GM12878 (cell line): ENCODE results near the gene HES2. TPM values are rescaled to one million over a fixed set of nuclear protein-coding genes. Genes with fewer than 3 reads are reported as not detected.
A peak's percentile ranks its signal among the peaks of the same experiment; 100 is the strongest.

Experiments used
- ATAC-seq: fragments of 200-7000 bp; cut with Tn5 transposase; 3 replicates; pipeline ENCODE4 v1.9.1; 2020; ENCODE audit warnings: mild to moderate bottlenecking, moderate library complexity
- BruUV-seq: library from RNA; stranded (reverse); fragments of 400-500 nt; replicated peaks from 2 replicates; lab custom pipeline; 2021; lab: Mats Ljungman, UMichigan
- CTCF ChIA-PET: fragments of 300-600 bp; sonication (Branson Sonifier 250); formaldehyde crosslinking; extraction: SDS; loops from one replicate; lab custom pipeline; 2021; ENCODE audit warnings: inconsistent platforms; lab: Yijun Ruan, JAX
- POLR2A ChIA-PET: fragments of 350-600 bp; formaldehyde crosslinking; extraction: SDS; loops from one replicate; lab custom pipeline; 2021; ENCODE audit warnings: inconsistent platforms; lab: Charles Lee
- RAD21 ChIA-PET: fragments of 300-600 bp; sonication (Branson Sonifier 250); formaldehyde crosslinking; loops from one replicate; lab custom pipeline; 2023; ENCODE audit warnings: antibody characterized with exemption; ENCODE audit not compliant: unreplicated experiment; lab: Charles Lee
- SMC1A ChIA-PET: fragments of 300-600 bp; sonication (Branson Sonifier 250); formaldehyde crosslinking; loops from one replicate; lab custom pipeline; 2023; ENCODE audit not compliant: unreplicated experiment, uncharacterized antibody; lab: Charles Lee
- DNase-seq: peaks from one replicate; pipeline ENCODE4 v3.0.0-alpha.2; 2011; ENCODE audit warnings: low read depth, low spot score
- FAIRE-seq: peaks from 3 replicates; lab custom pipeline; 2011; peaks lifted over from hg19 to GRCh38; lab: Jason Lieb, UNC
- H2AFZ ChIP-seq: 2 replicates; pipeline ENCODE4 v1.6.0; 2011; ENCODE audit warnings: low read depth, low read length, control low read depth; ENCODE audit not compliant: control insufficient read depth
- H3K27ac ChIP-seq: 2 replicates; pipeline ENCODE4 v1.5.1; 2011; ENCODE audit warnings: control low read depth; ENCODE audit not compliant: control insufficient read depth, insufficient read depth
- H3K27me3 ChIP-seq, 2 experiments: replicated peaks in 1 of 2; 2 replicates each; pipeline versions ENCODE4 v1.6.0 to v1.6.1; 2011; ENCODE audit warnings: low read length in 1 of 2; ENCODE audit not compliant: control insufficient read depth in 2 of 2, insufficient read depth in 2 of 2
- H3K36me3 ChIP-seq, 2 experiments: 2 replicates each; pipeline ENCODE4 v1.5.1; 2011; ENCODE audit warnings: low read length in 1 of 2; ENCODE audit not compliant: control insufficient read depth in 2 of 2, insufficient read depth in 2 of 2
- H3K4me1 ChIP-seq: 2 replicates; pipeline ENCODE4 v1.6.1; 2011; ENCODE audit warnings: mild to moderate bottlenecking, low read length, moderate library complexity, mixed read lengths; ENCODE audit not compliant: control insufficient read depth, insufficient read depth
- H3K4me2 ChIP-seq: 2 replicates; pipeline ENCODE4 v1.6.0; 2011; ENCODE audit warnings: control low read depth; ENCODE audit not compliant: control insufficient read depth, insufficient read depth
- H3K4me3 ChIP-seq: fragments of 200-600 bp; sonication (generic); 2 replicates; pipeline ENCODE4 v1.5.1; 2016
- H3K79me2 ChIP-seq: 2 replicates; pipeline ENCODE4 v1.6.0; 2011; ENCODE audit warnings: low read length; ENCODE audit not compliant: control insufficient read depth, insufficient read depth
- H3K9ac ChIP-seq: 2 replicates; pipeline ENCODE4 v1.8.0; 2011; ENCODE audit warnings: low read length, control low read depth, mixed read lengths; ENCODE audit not compliant: control insufficient read depth, insufficient read depth
- H3K9me3 ChIP-seq: replicated peaks from 3 replicates; pipeline ENCODE4 v1.5.1; 2011; ENCODE audit warnings: mild to moderate bottlenecking, low read length; ENCODE audit not compliant: control insufficient read depth, insufficient read depth
- H4K20me1 ChIP-seq: 2 replicates; pipeline ENCODE4 v1.6.0; 2011; ENCODE audit not compliant: control insufficient read depth, insufficient read depth
- BHLHE40 ChIP-seq, 2 experiments: fragments of 450-650 bp in 1 of 2; IDR thresholded peaks; 2 replicates each; pipeline ENCODE4 v1.6.1; 2011 to 2017; ENCODE audit warnings: low read depth in 2 of 2, borderline replicate concordance in 1 of 2, improper control_type of control experiment in 1 of 2, low read length in 1 of 2, mild to moderate bottlenecking in 1 of 2
- IRF4 ChIP-seq: IDR thresholded peaks from 2 replicates; pipeline ENCODE4 v1.6.1; 2011; ENCODE audit warnings: low read depth, low read length
- MTA3 ChIP-seq: IDR thresholded peaks from 2 replicates; pipeline ENCODE4 v1.6.1; 2012; ENCODE audit warnings: low read length, inconsistent platforms, borderline replicate concordance
- MYC ChIP-seq: IDR thresholded peaks from 2 replicates; pipeline ENCODE4 v1.6.1; 2011; ENCODE audit warnings: mild to moderate bottlenecking, low read length, moderate library complexity, inconsistent platforms; ENCODE audit not compliant: insufficient read depth, insufficient replicate concordance, insufficient read length, severe bottlenecking
- SMAD1 ChIP-seq: fragments of 450-650 bp; IDR thresholded peaks from 2 replicates; pipeline ENCODE4 v1.6.1; 2018; ENCODE audit warnings: mild to moderate bottlenecking, low read depth; ENCODE audit not compliant: partially characterized antibody
- SREBF2 ChIP-seq: IDR thresholded peaks from 2 replicates; pipeline ENCODE4 v1.6.1; 2012; ENCODE audit warnings: mild to moderate bottlenecking, low read length
- SUZ12 ChIP-seq: fragments of 200-600 bp; sonication (generic); IDR thresholded peaks from one replicate; pipeline ENCODE4 v1.6.1; 2018; ENCODE audit warnings: antibody characterized with exemption, mild to moderate bottlenecking; ENCODE audit not compliant: unreplicated experiment
- TAF1 ChIP-seq: IDR thresholded peaks from 2 replicates; pipeline ENCODE4 v1.6.1; 2011; ENCODE audit warnings: mild to moderate bottlenecking, low read depth, low read length, borderline replicate concordance
- TCF3 ChIP-seq: IDR thresholded peaks from 2 replicates; pipeline ENCODE4 v1.6.1; 2012; ENCODE audit warnings: low read depth, mild to moderate bottlenecking, low read length, borderline replicate concordance; ENCODE audit not compliant: insufficient read depth
- ZBTB40 ChIP-seq: fragments of 450-650 bp; IDR thresholded peaks from 2 replicates; pipeline ENCODE4 v1.6.1; 2016; ENCODE audit warnings: mild to moderate bottlenecking, moderate library complexity, borderline replicate concordance
- ZNF217 ChIP-seq: fragments of 450-650 bp; IDR thresholded peaks from 2 replicates; pipeline ENCODE4 v1.6.1; 2017; ENCODE audit warnings: antibody characterized with exemption, mild to moderate bottlenecking
- WGBS: methylation state at CpG from one replicate; pipeline ENCODE4 v1.1.6; 2016; ENCODE audit warnings: low lambda C conversion rate; ENCODE audit not compliant: insufficient replicate concordance, insufficient coverage; ENCODE audit errors: missing lambda C conversion rate; 5-methylcytosine and 5-hydroxymethylcytosine counted together
- in situ Hi-C: fragments of 300-500 bp; cut with MboI; formaldehyde crosslinking; loops from 9 replicates; pipeline ENCODE4 v1.14.3; 2018; ENCODE audit warnings: mixed read lengths
- intact Hi-C: fragments of 100-400 bp; cut with micrococcal nuclease; formaldehyde crosslinking; loops from one replicate; pipeline ENCODE4 v1.14.2; 2022; ENCODE audit not compliant: unreplicated experiment
- polyA plus RNA-seq, 11 experiments: library from polyadenylated mRNA; depleted of rRNA in 4 of 11; unstranded in 6 of 11; stranded (reverse) in 5 of 11; fragments of >200 nt; fragmentation: Nextera tagmentation in 4 of 11; fragmentation: Illumina TruSeq in 1 of 11; extraction: Ambion mirVana in 4 of 11; extraction: Trizol in 1 of 11; gene quantifications; 1 replicate in 1 of 11; 2 replicates in 10 of 11; pipeline versions ENCODE4 v1.2.1 to v1.2.3, GENCODE V29; 2011 to 2016; ENCODE audit warnings: inconsistent platforms in 2 of 11, missing spikeins in 2 of 11, low read depth in 1 of 11
- total RNA-seq, 4 experiments: library from RNA; depleted of rRNA in 3 of 4; stranded (reverse); fragments of >200 nt in 3 of 4; fragmentation: Illumina TruSeq in 1 of 4; extraction: Trizol in 1 of 4; gene quantifications; 2 replicates each; pipeline versions ENCODE4 v1.2.1 to v1.2.3, GENCODE V29; 2013 to 2021

HES2 gene
- total and polyA plus RNA-seq, 10 of the 15 experiments (the other 5 are each of a cell fraction or from before 2014, with no cell fraction given): 0.13 to 2.0 (median 0.26) TPM

DNA sequence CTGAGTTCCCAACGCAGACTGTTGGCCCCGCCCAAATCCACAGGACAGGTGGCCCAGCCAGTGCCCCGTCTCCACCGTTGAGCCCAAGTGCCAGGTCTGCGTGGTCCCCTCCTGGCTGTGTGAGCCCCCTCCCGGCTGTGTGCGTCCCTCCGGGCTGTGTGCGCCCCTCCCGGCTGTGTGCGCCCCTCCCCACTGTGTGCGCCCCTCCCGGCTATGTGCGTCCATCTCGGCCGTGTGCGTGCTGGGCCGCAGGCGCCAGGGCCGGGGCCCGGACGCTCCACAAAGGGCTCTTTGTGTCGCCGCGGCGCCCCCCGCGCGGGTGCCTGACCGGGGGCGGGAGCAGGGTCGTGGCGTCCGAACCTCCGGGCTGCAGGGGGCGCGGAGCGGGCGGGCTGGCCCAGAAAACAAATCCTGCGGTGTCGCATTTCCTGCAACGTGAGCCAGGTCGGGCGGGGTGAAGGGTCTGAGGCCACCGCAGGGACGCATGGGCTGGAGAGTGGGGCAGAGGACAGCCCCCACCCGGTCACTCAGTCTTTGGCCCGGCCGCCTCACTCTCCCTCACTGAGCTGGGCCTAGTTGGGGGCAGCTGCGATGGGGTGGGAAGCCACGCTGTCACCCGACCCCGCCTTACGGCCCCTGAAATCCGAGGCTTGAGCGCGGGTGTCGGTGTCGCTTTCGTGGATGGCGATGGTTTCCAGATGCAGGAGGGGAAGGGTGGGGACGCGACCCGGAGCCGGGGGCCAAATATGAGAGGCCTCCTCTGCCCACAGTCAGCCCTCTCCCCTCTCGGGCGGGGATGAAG, 27.5 kb upstream of the HES2 start:
- Histone ChIP-seq H3K9me3 (no peaks in the 10 kb centered on the region), H3K36me3 (no peaks in the 10 kb centered on the region), H3K9ac (no peak overlapping the region), H3K27ac (no peak overlapping the region), H3K4me2 (peak overlapping the region; percentile 55), H4K20me1 (no peaks in the 10 kb centered on the region), H2AFZ (no peak overlapping the region), H3K4me1 (no peaks in the 10 kb centered on the region; the same call in 1 of the 2 replicates), H3K79me2 (no peaks in the 10 kb centered on the region), H3K4me3 (no peak overlapping the region), H3K27me3 (peaks cover 5 to 6% of the 10 kb centered on the region in 2 experiments; a peak in 3 of 4 replicates)
- no peak for DNase-seq
- ChIA-PET POLR2A (no interaction called here), RAD21 (no interaction called here), CTCF (interaction anchor here (1.3 to 1.5 kb wide), 2 partner anchors 9 to 43 kb away, joined by 3 to 5 read pairs; no protein-coding TSS in a partner anchor), SMC1A (no interaction called here)
- no peak for ATAC-seq
- intact Hi-C loops (no loop called here), in situ Hi-C loops (no loop called here)
- FAIRE-seq: peak; percentile 23
- WGBS: 3% methylated on average over 58 of the region's 67 CpGs
- peak in 1 of 2 experiments; percentile 48; a peak in 1 of 4 replicates for TF ChIP-seq BHLHE40 (IDR thresholded peaks at IDR 0.05; ENCODE audit: borderline replicate concordance in 1 of 2, low read depth in 2 of 2, low read length in 1 of 2)
- TF ChIP-seq MTA3: no peak
- peak; percentile 30 for TF ChIP-seq SUZ12
- TF ChIP-seq MYC: no peak
- no peak for TF ChIP-seq ZNF217
- no TSS peak for BruUV-seq

GRCh38 chr1:6446665-6447015, 26.9 kb upstream of the HES2 start:
- ChIA-PET POLR2A (no interaction called here), CTCF (interaction anchor here (0.5 to 1.5 kb wide), 2 partner anchors 43 to 453 kb away, joined by 3 to 5 read pairs; no protein-coding TSS in a partner anchor), SMC1A (no interaction called here), RAD21 (no interaction called here)
- no TSS peak for BruUV-seq
- Histone ChIP-seq H3K4me1 (no peaks in the 10 kb centered on the region; the same call in 1 of the 2 replicates), H4K20me1 (no peaks in the 10 kb centered on the region), H3K4me2 (no peak overlapping the region), H2AFZ (no peak overlapping the region), H3K9me3 (no peaks in the 10 kb centered on the region), H3K36me3 (no peaks in the 10 kb centered on the region), H3K79me2 (no peaks in the 10 kb centered on the region), H3K27me3 (peaks cover 5 to 6% of the 10 kb centered on the region in 2 experiments; a peak in 3 of 4 replicates), H3K4me3 (no peak overlapping the region), H3K27ac (no peak overlapping the region), H3K9ac (no peak overlapping the region)
- in situ Hi-C loops (no loop called here), intact Hi-C loops (no loop called here)
- no peak for FAIRE-seq
- DNase-seq: no peak
- WGBS: 45% methylated on average over 4 of the region's 4 CpGs
- no peak for ATAC-seq
- no peak for TF ChIP-seq SREBF2
- TF ChIP-seq TAF1: no peak
- TF ChIP-seq IRF4: no peak
- TF ChIP-seq MYC: no peak
- no peak for TF ChIP-seq ZBTB40
- TF ChIP-seq TCF3: no peak
- TF ChIP-seq SMAD1: no peak
